ENCODE data around the gene PITX2. TPM values are rescaled to one million over a fixed set of nuclear protein-coding genes. Genes with fewer than 3 reads are reported as not detected.

Gene PITX2
- total RNA-seq, 1 experiment from 2014 or later, result 24.9 TPM

DNA sequence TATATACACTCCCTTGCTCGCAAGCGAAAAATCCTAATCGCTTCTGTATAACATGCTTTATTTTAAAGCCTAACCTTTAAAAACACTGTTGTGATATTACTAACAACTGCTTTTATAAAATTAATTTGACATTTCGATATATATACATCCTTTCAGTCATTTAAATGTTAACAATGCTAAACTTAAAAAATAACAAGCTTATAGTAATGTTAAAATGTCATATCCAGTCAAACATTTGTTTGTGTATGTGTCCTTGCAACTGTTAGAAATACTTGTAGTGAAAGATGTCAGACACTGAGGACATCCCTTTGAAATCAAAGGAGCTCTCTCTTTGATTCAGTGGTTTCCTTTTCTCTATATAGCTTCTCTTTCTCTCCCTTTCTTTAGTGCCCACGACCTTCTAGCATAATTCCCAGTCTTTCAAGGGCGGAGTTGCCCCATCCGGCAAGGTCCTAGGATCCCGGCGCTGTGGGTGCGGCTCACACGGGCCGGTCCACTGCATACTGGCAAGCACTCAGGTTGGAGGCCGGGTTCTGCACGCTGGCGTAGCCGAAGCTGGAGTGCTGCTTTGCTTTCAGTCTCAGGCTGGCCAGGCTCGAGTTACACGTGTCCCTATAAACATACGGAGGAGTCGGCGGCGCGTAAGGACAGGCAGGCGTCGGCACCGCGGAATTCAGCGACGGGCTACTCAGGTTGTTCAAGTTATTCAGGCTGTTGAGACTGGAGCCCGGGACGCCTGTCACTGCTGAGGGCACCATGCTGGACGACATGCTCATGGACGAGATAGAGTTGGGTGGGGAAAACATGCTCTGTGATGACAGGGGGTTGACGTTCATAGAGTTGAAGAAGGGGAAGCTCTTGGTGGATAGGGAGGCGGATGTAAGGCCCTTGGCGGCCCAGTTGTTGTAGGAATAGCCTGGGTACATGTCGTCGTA, 5.0 kb downstream of the PITX2 start:
- H3K4me1 Mint-ChIP-seq, result peaks cover 68% of the 10 kb centered on the region
- peaks cover 99% of the 10 kb centered on the region for H3K27me3 Mint-ChIP-seq (ENCODE audit: low read depth)
- peak; percentile 72 for DNase-seq (ENCODE audit: low spot score)
- no peak for TF ChIP-seq ESRRA (CRISPR knock-in tag; IDR thresholded peaks at IDR 0.05; ENCODE audit: borderline replicate concordance)
- TF ChIP-seq, protein P1, sequence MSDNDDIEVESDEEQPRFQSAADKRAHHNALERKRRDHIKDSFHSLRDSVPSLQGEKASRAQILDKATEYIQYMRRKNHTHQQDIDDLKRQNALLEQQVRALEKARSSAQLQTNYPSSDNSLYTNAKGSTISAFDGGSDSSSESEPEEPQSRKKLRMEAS (CRISPR knock-in tag; IDR thresholded peaks at IDR 0.05), result peak; percentile 20; the same call in 1 of the 2 replicates
- 0 out of 2 replicates have a peak, but pooled peaks have one; percentile 41 for TF ChIP-seq TEAD4 (CRISPR knock-in tag; IDR thresholded peaks at IDR 0.05)
- TF ChIP-seq, protein P2, sequence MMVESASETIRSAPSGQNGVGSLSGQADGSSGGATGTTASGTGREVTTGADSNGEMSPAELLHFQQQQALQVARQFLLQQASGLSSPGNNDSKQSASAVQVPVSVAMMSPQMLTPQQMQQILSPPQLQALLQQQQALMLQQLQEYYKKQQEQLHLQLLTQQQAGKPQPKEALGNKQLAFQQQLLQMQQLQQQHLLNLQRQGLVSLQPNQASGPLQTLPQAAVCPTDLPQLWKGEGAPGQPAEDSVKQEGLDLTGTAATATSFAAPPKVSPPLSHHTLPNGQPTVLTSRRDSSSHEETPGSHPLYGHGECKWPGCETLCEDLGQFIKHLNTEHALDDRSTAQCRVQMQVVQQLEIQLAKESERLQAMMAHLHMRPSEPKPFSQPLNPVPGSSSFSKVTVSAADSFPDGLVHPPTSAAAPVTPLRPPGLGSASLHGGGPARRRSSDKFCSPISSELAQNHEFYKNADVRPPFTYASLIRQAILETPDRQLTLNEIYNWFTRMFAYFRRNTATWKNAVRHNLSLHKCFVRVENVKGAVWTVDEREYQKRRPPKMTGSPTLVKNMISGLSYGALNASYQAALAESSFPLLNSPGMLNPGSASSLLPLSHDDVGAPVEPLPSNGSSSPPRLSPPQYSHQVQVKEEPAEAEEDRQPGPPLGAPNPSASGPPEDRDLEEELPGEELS (CRISPR knock-in tag; IDR thresholded peaks at IDR 0.05), result no peak
- no peak for TF ChIP-seq CBFB (CRISPR knock-in tag; IDR thresholded peaks at IDR 0.05; ENCODE audit: low read depth)
- TF ChIP-seq, protein P3, sequence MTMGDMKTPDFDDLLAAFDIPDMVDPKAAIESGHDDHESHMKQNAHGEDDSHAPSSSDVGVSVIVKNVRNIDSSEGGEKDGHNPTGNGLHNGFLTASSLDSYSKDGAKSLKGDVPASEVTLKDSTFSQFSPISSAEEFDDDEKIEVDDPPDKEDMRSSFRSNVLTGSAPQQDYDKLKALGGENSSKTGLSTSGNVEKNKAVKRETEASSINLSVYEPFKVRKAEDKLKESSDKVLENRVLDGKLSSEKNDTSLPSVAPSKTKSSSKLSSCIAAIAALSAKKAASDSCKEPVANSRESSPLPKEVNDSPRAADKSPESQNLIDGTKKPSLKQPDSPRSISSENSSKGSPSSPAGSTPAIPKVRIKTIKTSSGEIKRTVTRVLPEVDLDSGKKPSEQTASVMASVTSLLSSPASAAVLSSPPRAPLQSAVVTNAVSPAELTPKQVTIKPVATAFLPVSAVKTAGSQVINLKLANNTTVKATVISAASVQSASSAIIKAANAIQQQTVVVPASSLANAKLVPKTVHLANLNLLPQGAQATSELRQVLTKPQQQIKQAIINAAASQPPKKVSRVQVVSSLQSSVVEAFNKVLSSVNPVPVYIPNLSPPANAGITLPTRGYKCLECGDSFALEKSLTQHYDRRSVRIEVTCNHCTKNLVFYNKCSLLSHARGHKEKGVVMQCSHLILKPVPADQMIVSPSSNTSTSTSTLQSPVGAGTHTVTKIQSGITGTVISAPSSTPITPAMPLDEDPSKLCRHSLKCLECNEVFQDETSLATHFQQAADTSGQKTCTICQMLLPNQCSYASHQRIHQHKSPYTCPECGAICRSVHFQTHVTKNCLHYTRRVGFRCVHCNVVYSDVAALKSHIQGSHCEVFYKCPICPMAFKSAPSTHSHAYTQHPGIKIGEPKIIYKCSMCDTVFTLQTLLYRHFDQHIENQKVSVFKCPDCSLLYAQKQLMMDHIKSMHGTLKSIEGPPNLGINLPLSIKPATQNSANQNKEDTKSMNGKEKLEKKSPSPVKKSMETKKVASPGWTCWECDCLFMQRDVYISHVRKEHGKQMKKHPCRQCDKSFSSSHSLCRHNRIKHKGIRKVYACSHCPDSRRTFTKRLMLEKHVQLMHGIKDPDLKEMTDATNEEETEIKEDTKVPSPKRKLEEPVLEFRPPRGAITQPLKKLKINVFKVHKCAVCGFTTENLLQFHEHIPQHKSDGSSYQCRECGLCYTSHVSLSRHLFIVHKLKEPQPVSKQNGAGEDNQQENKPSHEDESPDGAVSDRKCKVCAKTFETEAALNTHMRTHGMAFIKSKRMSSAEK (CRISPR knock-in tag; IDR thresholded peaks at IDR 0.05; ENCODE audit: borderline replicate concordance), result no peak
- TF ChIP-seq OVOL2 (CRISPR knock-in tag; IDR thresholded peaks at IDR 0.05; ENCODE audit: borderline replicate concordance), result no peak
- POLR2A ChIA-PET, result interaction anchor here (1.0 kb wide), 1 partner anchor 20 kb away, joined by 3 read pairs; no protein-coding TSS in a partner anchor
- no peaks in the 10 kb centered on the region for H3K9me3 Mint-ChIP-seq
- peak overlapping the region; percentile 76 for H3K4me3 Mint-ChIP-seq
- CTCF ChIA-PET, result interaction anchor here (1.6 to 2.0 kb wide), 2 partner anchors 11 to 32 kb away, joined by 3 to 7 read pairs; no protein-coding TSS in a partner anchor
- no peaks in the 10 kb centered on the region for H3K36me3 Mint-ChIP-seq
- peak; percentile 3 for ATAC-seq
- peak overlapping the region; percentile 92 for H3K27ac Mint-ChIP-seq

- Mint-ChIP-seq H3K4me1 (peaks cover 76% of the 10 kb centered on the region), H3K36me3 (no peaks in the 10 kb centered on the region; the same call in 1 of the 2 replicates), H3K9me3 (no peaks in the 10 kb centered on the region), H3K27me3 (ENCODE audit: low read depth) (peaks cover 99% of the 10 kb centered on the region), H3K4me3 (peak overlapping the region; percentile 92), H3K27ac (no peak overlapping the region)
- no peak for DNase-seq (ENCODE audit: low spot score)
- POLR2A ChIA-PET, result no interaction called here
- CTCF ChIA-PET, result interaction anchor here (1.6 kb wide), 1 partner anchor 31 kb away, joined by 3 read pairs; no protein-coding TSS in a partner anchor
- ATAC-seq, result no peak
- TF ChIP-seq ZBTB21 (CRISPR knock-in tag; IDR thresholded peaks at IDR 0.05; ENCODE audit: borderline replicate concordance), result no peak
- TF ChIP-seq STAT6 (CRISPR knock-in tag; conservative IDR thresholded peaks at IDR 0.05; ENCODE audit: low read depth), result no peak
- TF ChIP-seq IRF2 (CRISPR knock-in tag; IDR thresholded peaks at IDR 0.05; ENCODE audit: borderline replicate concordance, low read depth), result no peak
- TF ChIP-seq CDX4 (CRISPR knock-in tag; IDR thresholded peaks at IDR 0.05; ENCODE audit: borderline replicate concordance), result no peak
- TF ChIP-seq USF1 (CRISPR knock-in tag; IDR thresholded peaks at IDR 0.05), result no peak
- no peak for TF ChIP-seq IRF1 (CRISPR knock-in tag; IDR thresholded peaks at IDR 0.05)
- TF ChIP-seq, protein P4, sequence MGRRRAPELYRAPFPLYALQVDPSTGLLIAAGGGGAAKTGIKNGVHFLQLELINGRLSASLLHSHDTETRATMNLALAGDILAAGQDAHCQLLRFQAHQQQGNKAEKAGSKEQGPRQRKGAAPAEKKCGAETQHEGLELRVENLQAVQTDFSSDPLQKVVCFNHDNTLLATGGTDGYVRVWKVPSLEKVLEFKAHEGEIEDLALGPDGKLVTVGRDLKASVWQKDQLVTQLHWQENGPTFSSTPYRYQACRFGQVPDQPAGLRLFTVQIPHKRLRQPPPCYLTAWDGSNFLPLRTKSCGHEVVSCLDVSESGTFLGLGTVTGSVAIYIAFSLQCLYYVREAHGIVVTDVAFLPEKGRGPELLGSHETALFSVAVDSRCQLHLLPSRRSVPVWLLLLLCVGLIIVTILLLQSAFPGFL (CRISPR knock-in tag; IDR thresholded peaks at IDR 0.05; ENCODE audit: borderline replicate concordance), result no peak
- TF ChIP-seq SMAD4 (CRISPR knock-in tag; IDR thresholded peaks at IDR 0.05), result no peak
- TF ChIP-seq ATF3 (CRISPR knock-in tag; conservative IDR thresholded peaks at IDR 0.05), result no peak
- TF ChIP-seq MXD4 (CRISPR knock-in tag; IDR thresholded peaks at IDR 0.05; ENCODE audit: borderline replicate concordance), result no peak
- no peak for TF ChIP-seq PRRX2 (CRISPR knock-in tag; IDR thresholded peaks at IDR 0.05)
Measured at GRCh38 chr4:110617075-110617640, 5.7 kb downstream of the PITX2 start.
